WTC11 (cell line): Measurements from ENCODE around the gene ITGB1BP2. TPM values are rescaled to one million over a fixed set of nuclear protein-coding genes. Genes with fewer than 3 reads are reported as not detected.

Experiments
- ATAC-seq: fragments of 200-7000 bp; cut with Tn5 transposase; 2 replicates; pipeline ENCODE4 v1.10.0; 2021; ENCODE audit warnings: mild to moderate bottlenecking, moderate library complexity
- CTCF ChIA-PET: fragments of 300-600 bp; sonication (Branson Sonifier 250); formaldehyde crosslinking; loops from one replicate; lab custom pipeline; 2021; ENCODE audit warnings: antibody characterized with exemption; lab: Charles Lee
- POLR2A ChIA-PET: fragments of 350-600 bp; sonication (Branson Sonifier 250); formaldehyde crosslinking; loops from one replicate; lab custom pipeline; 2021; ENCODE audit warnings: antibody characterized with exemption; lab: Charles Lee
- DNase-seq: peaks from one replicate; pipeline ENCODE4 v3.0.0; 2021; ENCODE audit warnings: low spot score
- H3K27ac Mint-ChIP-seq: 2 replicates; pipeline ENCODE4 v1.8.0; 2021; ENCODE audit warnings: mixed read lengths
- H3K27me3 Mint-ChIP-seq: 2 replicates; pipeline ENCODE4 v1.8.0; 2021; ENCODE audit warnings: low read depth, mild to moderate bottlenecking, moderate library complexity, mixed read lengths
- H3K36me3 Mint-ChIP-seq: 2 replicates; pipeline ENCODE4 v1.8.0; 2021; ENCODE audit warnings: mixed read lengths
- H3K4me1 Mint-ChIP-seq: 2 replicates; pipeline ENCODE4 v1.8.0; 2022; ENCODE audit warnings: mixed read lengths
- H3K4me3 Mint-ChIP-seq: 2 replicates; pipeline ENCODE4 v1.8.0; 2021; ENCODE audit warnings: mild to moderate bottlenecking, moderate library complexity, mixed read lengths
- H3K9me3 Mint-ChIP-seq: 2 replicates; pipeline ENCODE4 v1.8.0; 2021; ENCODE audit warnings: mixed read lengths
- CBFB ChIP-seq: sonication (generic); formaldehyde crosslinking; IDR thresholded peaks from 2 replicates; pipeline ENCODE4 v1.8.1; 2022; ENCODE audit warnings: mild to moderate bottlenecking, low read depth, missing genetic modification reagents
- CDX4 ChIP-seq: fragments of 250-450 bp; sonication (Bioruptor Pico); IDR thresholded peaks from 2 replicates; pipeline ENCODE4 v1.9.0; 2021; ENCODE audit warnings: moderate library complexity, mild to moderate bottlenecking, inconsistent platforms, borderline replicate concordance
- CREB1 ChIP-seq: sonication (generic); formaldehyde crosslinking; IDR thresholded peaks from 2 replicates; pipeline ENCODE4 v1.8.0; 2023; ENCODE audit warnings: mild to moderate bottlenecking, missing genetic modification reagents
- ESRRA ChIP-seq: sonication (generic); formaldehyde crosslinking; IDR thresholded peaks from 2 replicates; pipeline ENCODE4 v1.8.1; 2022; ENCODE audit warnings: mild to moderate bottlenecking, missing genetic modification reagents, borderline replicate concordance
- GABPB1 ChIP-seq: sonication (generic); formaldehyde crosslinking; IDR thresholded peaks from 2 replicates; pipeline ENCODE4 v1.8.1; 2023; ENCODE audit warnings: mild to moderate bottlenecking, missing genetic modification reagents
- HMGXB4 ChIP-seq: sonication (generic); formaldehyde crosslinking; IDR thresholded peaks from 2 replicates; pipeline ENCODE4 v1.8.1; 2023; ENCODE audit warnings: mild to moderate bottlenecking, moderate library complexity, missing genetic modification reagents
- MLX ChIP-seq: sonication (generic); formaldehyde crosslinking; IDR thresholded peaks from 2 replicates; pipeline ENCODE4 v1.8.1; 2023; ENCODE audit warnings: mild to moderate bottlenecking, missing genetic modification reagents, moderate library complexity
- MXD4 ChIP-seq: fragments of 250-450 bp; sonication (Bioruptor Pico); IDR thresholded peaks from 2 replicates; pipeline ENCODE4 v1.8.0; 2021; ENCODE audit warnings: mild to moderate bottlenecking, moderate library complexity, borderline replicate concordance
- SOX15 ChIP-seq: fragments of 250-450 bp; sonication (Bioruptor Pico); IDR thresholded peaks from 2 replicates; pipeline ENCODE4 v1.9.0; 2021; ENCODE audit warnings: mild to moderate bottlenecking
- TP53 ChIP-seq: sonication (generic); formaldehyde crosslinking; IDR thresholded peaks from 2 replicates; pipeline ENCODE4 v1.8.1; 2023; ENCODE audit warnings: mild to moderate bottlenecking, missing genetic modification reagents
- USF1 ChIP-seq: sonication (generic); formaldehyde crosslinking; IDR thresholded peaks from 2 replicates; pipeline ENCODE4 v1.8.0; 2022; ENCODE audit warnings: mild to moderate bottlenecking, missing genetic modification reagents
- ZNF263 ChIP-seq: sonication (generic); formaldehyde crosslinking; IDR thresholded peaks from 2 replicates; pipeline ENCODE4 v1.8.1; 2022; ENCODE audit warnings: low read depth, mild to moderate bottlenecking, moderate library complexity, missing genetic modification reagents
- ZNF423 ChIP-seq: fragments of 250-450 bp; sonication (Bioruptor Pico); IDR thresholded peaks from 2 replicates; pipeline ENCODE4 v2.1.2; 2022; ENCODE audit warnings: mild to moderate bottlenecking, moderate library complexity
- ZNF532 ChIP-seq: fragments of 250-450 bp; sonication (Bioruptor Pico); IDR thresholded peaks from 2 replicates; pipeline ENCODE4 v1.9.0; 2021; ENCODE audit warnings: mild to moderate bottlenecking, borderline replicate concordance
- ZNF671 ChIP-seq: fragments of 250-450 bp; sonication (Bioruptor Pico); IDR thresholded peaks from 2 replicates; pipeline ENCODE4 v1.8.0; 2021; ENCODE audit warnings: mild to moderate bottlenecking
- total RNA-seq: library from RNA; stranded (reverse); gene quantifications from 3 replicates; pipeline ENCODE4 v1.2.3, GENCODE V29; 2021
- TF ChIP-seq, protein P1 (sequence below): sonication (generic); formaldehyde crosslinking; IDR thresholded peaks from 2 replicates; pipeline ENCODE4 v1.8.0; 2022; ENCODE audit warnings: mild to moderate bottlenecking, missing genetic modification reagents

The ITGB1BP2 gene
- total RNA-seq, 1 experiment from 2014 or later: 6.8 TPM

DNA sequence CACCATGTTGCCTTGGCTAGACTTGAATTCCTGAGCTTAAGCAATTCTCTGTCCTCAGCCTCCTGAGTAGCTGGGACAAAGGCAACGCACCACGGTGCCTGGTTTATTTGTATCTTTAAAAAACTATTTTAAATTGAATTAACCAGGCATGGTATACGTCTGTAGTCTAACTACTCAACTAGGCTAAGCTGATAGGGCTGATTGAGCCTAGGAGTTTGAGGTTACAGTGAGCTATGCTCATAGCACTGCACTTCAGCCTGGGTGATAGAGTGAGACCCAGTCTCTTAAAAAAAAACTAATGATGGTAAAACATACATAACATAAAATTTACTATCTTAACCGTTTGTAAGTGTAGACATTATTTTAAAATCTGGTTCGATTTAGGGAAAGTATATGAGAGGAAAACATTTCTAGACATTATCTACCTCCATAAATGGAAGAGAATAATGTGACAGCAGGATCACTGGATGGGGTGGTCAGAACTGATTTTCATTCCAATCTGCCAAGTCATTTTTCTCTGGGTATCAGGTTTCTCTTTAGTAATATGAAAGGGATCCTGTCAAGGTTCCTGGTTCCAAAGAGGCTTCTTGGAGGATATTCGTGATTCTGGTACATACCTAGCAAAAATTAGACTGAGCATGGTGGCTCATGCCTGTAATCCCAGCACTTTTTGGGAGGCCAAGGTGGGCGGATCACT, 8.7 kb upstream of the ITGB1BP2 start:
- TF ChIP-seq MLX (CRISPR knock-in tag) (no peak), CREB1 (CRISPR knock-in tag) (no peak), ESRRA (no peak), TP53 (CRISPR knock-in tag) (no peak), MXD4 (CRISPR knock-in tag) (no peak), CBFB (no peak), CDX4 (no peak), HMGXB4 (CRISPR knock-in tag) (no peak), SOX15 (CRISPR knock-in tag) (no peak), ZNF532 (CRISPR knock-in tag) (no peak), ZNF671 (CRISPR knock-in tag) (no peak), ZNF263 (no peak), USF1 (CRISPR knock-in tag) (no peak), GABPB1 (CRISPR knock-in tag) (no peak), ZNF423 (CRISPR knock-in tag) (no peak)
- TF ChIP-seq, protein P1, sequence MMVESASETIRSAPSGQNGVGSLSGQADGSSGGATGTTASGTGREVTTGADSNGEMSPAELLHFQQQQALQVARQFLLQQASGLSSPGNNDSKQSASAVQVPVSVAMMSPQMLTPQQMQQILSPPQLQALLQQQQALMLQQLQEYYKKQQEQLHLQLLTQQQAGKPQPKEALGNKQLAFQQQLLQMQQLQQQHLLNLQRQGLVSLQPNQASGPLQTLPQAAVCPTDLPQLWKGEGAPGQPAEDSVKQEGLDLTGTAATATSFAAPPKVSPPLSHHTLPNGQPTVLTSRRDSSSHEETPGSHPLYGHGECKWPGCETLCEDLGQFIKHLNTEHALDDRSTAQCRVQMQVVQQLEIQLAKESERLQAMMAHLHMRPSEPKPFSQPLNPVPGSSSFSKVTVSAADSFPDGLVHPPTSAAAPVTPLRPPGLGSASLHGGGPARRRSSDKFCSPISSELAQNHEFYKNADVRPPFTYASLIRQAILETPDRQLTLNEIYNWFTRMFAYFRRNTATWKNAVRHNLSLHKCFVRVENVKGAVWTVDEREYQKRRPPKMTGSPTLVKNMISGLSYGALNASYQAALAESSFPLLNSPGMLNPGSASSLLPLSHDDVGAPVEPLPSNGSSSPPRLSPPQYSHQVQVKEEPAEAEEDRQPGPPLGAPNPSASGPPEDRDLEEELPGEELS (CRISPR knock-in tag): no peak
- Mint-ChIP-seq H3K27ac (no peak overlapping the region), H3K4me1 (0 out of 2 replicates have a peak, but pooled peaks cover 4% of the 10 kb centered on the region), H3K27me3 (no peaks in the 10 kb centered on the region), H3K9me3 (no peaks in the 10 kb centered on the region), H3K36me3 (peaks cover 64% of the 10 kb centered on the region), H3K4me3 (no peak overlapping the region)
- DNase-seq: no peak
- ATAC-seq: no peak
- ChIA-PET POLR2A (no interaction called here), CTCF (no interaction called here)
